Right cardiac atrium (tissue), 5 donors: ENCODE data around the gene TIMM23B. TPM values are rescaled to one million over a fixed set of nuclear protein-coding genes. Genes with fewer than 3 reads are reported as not detected.

Experiments
- polyA plus RNA-seq: library from polyadenylated mRNA; stranded (reverse); fragments of 200-250 nt; gene quantifications from one replicate; pipeline ENCODE4 v1.2.3, GENCODE V29; 2013
- total RNA-seq, 4 donors: library from RNA; stranded (reverse); fragmentation: NEBNext Ultra II Directional; extraction: Animal tissue kit (Norgen Biotek cat#: 25700); gene quantifications; one replicate each; pipeline ENCODE4 v1.2.1, GENCODE V29; 2021
- donor health status: healthy with polysubstance abuse.
- donor health status: DM: no; HTN: yes; CAD: no.
- donor health status: DM: no; HTN: no; CAD: no.
- donor health status: DM: no; HTN: yes; CAD: no; lungs with severe emphysema.
- donor health status: DM: yes; HTN: yes; CAD: no.

Gene TIMM23B
- total and polyA plus RNA-seq, 5 donors: 13.7 to 19.2 (median 16.7) TPM

Other genes starting within 250 kb of the TIMM23B start
- gene OGDHL, start 179.7 kb upstream of the TIMM23B start, total RNA-seq: 10 to 100 TPM in 1 of 4 donors, 1 to 10 TPM in 3; 3.6 to 12.1 (median 9.0) TPM
- gene OGDHL, start 179.7 kb upstream of the TIMM23B start, polyA plus RNA-seq: 8.0 TPM
- gene PARG, start within 50 bp of the TIMM23B start, total RNA-seq: 10 to 100 TPM; 22.9 to 26.2 (median 25.5) TPM
- 6.7 TPM for gene PARG, start within 50 bp of the TIMM23B start, polyA plus RNA-seq
- gene AGAP6, start 46.4 kb downstream of the TIMM23B start, total RNA-seq: 1 to 10 TPM; 4.2 to 9.5 (median 4.7) TPM
- gene AGAP6, start 46.4 kb downstream of the TIMM23B start, polyA plus RNA-seq: 5.1 TPM
- 100 to 1,000 TPM in 3 of 4 donors, 10 to 100 TPM in 1; 64.8 to 242 (median 159) TPM for gene WASHC2A, start 125.9 kb downstream of the TIMM23B start, total RNA-seq
- gene WASHC2A, start 125.9 kb downstream of the TIMM23B start, polyA plus RNA-seq: 32.8 TPM